GF-D8 (cell line): ENCODE measurements around the gene COL25A1.
"Not testable (repeated sequence)": the region's sequence is repeated elsewhere in the genome, so short reads cannot be mapped to it uniquely, and the experiment has no call there.

ENCODE experiments used
- DNase-seq: peaks from one replicate; lab custom pipeline; 2025; lab: John Stamatoyannopoulos, UW

The COL25A1 gene

DNA sequence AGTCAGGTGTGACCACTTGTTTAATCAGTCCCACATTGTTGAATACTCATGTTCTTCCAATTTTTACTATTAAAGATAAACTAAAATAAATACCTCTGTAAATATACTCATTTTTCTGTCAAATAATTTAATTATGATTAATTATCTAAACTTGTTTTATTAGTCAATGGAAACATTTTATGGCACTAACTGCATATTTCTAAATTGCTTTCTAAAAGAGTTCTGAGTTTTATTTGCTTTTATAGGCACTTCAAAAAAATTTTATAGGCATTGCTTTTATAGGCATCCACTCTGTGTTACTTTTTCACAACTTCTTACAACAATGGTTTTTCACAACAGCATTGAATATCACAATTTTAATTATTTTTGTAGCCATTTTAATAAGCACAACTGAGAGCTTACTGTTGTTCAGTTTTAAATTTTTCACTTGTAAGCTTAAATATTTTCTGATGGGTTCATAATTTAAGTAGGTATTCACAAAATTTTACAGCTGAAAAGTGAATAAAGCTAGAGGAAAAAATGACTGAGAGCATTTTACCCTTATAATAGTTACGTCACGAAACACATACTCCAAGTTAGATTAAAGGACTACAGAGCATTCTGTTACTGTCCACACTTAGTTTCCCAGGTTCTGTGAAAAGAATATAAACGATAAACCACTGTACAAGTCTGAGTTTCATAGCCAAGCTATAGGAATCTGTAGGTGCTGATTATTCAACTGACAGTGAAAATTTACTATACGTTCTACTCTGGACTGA is 398.8 kb downstream of the COL25A1 start:
- DNase-seq, result no peak

DNA sequence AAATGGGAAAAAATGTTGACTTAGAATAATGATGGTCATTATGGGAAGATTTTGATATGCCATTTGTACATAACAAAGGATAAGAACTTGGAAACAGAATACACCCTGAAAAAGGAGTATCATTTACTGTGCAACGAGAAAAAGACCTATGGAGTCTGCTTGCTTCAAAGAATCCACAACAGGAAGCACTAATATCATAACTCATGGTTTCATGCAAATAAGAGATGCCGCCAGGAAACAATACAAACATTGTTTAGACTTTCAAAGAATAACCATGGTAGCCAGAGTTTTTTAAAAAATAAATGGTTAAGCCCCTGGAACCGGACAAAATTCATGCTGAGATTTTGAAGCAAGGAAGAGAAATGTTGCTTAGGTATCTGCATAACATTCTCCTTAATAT is 399.7 kb downstream of the COL25A1 start:
- no peak for DNase-seq

DNA sequence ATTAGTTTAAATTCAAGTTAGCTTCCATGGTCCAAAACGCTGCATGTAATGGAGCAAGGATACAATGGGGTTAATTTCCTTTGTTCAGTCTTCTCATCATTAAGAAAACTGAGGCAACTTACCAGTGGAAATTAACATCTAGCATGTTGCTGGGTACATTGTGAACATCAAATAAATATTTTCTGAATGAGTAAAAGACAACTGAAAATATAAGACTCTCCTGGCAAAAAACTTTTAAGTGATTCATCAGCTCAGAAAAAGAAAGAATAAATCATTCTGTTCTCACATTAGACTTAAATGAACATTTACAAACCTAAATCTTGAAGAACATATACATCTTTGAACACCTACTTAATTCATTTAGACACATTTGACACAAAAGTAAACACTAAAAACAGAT is 401.2 kb downstream of the COL25A1 start:
- no peak for DNase-seq

DNA sequence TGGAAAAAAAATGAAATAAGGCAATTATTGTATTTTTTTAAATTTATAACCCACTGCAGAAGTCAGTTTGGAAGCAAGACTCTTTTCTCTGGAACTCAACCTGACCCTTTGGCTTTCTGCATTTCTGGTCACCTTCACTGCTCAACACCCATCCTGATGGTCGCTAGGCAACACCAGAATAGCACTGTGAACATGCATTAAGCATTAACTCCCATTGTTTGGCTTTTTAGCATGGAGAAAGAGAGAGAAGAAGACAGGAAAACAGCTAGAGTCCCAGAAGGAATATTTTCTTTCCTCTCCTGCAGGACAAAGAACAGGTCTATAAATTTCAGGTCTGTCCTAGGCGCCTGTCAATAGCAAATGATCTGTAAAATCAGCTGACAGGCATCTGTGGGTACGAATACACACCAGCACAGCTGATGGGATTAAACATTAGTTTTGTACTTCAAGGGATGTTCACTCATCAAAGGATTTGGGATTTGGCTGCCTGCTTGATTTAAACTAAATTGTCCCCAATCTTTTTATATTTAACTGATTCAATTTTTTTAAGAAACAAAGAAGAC is 402.4 kb downstream of the COL25A1 start:
- DNase-seq, result no peak

DNA sequence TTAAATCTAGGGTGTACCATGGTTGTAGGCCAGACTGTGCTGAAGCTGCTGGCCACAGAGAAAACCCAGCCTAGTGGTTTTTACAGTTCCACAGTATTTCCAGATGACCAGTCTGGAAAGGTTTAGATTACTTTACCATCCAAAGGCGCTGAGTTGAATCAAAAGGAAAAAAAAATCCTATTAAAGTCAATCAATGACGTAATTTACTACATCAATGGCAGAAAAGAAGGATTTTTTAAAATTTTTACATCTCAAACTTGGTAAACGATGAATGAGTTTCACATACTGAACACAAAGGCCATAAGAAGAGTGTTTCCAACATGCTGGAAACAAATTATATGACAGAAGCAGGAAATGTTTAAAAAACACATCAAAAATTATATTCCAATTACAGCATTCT is 409.0 kb downstream of the COL25A1 start:
- no peak for DNase-seq

DNA sequence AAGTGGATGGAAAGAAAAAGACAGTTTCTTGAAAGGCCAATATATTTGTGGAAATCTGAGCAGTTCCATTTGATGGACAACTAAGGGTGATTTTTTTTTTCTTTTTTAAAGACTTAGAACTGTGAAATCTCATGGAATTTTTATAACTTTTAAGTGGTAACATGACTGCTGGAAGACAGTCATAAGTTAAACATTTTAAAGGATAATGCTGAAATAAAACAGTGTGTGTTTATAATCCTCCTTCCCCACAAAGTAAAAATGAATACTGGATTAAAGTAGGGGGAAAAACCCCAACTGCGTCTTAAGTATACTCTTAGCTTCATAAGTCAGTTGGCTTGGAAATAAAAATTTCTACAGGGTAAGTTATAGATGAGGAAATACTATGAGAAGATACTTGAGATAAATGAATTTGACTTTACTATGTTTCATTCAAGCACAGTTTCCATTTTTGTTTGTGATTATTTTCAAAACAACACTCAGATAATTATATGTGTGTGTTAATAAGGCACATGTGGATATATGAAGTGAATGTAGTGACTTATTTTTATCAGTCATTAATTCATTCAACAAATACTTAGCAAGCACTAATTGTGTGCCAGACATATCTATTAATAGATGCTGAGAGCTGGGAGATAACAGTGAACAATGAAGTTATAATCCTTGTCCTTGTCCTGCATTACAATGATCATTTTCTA is 410.4 kb downstream of the COL25A1 start:
- DNase-seq, result no peak

DNA sequence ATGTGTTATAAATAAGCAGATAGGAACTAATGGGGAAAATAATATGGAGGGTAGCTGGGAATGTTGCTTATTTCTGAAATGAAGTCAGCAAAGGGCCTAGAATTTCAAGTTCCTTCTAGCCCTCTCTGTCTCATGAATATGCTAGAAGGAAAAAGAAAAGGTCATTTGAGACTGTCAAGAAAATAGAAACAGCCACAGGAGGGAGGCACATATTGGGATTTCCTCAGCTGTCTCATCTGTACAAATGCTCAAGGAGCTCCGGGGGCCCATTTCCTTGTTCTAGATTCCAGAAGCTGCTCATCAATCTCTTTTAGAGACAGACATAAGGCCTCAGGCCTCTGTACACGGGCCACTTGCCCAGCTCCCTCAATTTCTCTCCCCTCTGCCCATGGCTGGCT is 412.0 kb downstream of the COL25A1 start:
- no peak for DNase-seq

DNA sequence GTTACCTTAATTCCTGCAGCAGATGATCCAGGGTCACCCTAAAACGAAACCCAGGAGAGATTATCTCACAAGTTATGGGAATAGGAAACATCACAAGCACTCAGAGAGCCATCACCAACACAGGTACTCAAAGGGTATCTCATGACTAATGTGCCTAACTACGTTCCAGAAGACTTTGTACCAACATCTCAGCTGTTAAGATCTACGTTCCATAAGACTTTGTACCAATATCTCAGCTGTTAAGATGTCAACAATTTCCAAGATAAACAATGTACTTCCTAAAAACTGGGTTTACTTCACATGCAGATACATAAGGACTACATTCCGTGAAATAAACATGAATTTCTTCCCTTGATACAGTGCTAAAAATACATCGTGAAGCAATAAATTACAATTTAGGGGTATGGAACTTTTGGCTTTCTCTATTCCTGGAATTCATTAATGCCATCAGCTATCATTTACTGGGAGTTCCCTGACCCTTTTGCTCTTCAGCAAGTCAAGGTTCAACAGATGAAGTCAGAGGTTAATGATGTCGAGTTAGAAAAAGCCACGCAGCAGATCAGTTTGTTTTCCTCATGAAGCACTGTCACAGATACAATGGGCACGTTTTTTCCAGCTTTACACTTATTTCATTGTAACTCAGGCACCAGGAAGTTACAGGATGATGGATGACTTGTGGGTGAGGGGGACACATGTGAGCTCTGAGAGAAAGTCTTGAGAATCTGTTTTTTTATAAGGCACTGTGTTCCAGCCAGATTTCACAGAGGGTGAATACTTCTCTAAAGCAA is 412.6 kb downstream of the COL25A1 start:
- DNase-seq, result no peak

DNA sequence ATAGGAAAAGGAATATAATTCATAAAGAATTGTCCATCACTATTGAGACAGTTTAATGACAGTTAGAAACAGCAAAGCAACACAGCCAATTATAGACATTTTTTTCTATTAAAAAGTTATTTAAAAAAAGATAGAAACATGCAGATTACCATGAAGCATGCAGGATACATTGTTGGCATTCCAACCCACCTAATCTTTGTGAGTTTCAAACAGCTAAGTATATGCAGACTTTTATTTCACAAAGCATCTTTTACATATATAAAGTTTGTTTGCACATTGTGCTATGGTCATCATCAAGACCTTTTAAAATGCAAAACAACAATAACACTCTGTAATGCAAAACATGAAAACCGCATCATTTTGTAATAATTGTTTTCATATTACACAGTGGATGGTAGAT is 413.7 kb downstream of the COL25A1 start:
- no peak for DNase-seq

DNA sequence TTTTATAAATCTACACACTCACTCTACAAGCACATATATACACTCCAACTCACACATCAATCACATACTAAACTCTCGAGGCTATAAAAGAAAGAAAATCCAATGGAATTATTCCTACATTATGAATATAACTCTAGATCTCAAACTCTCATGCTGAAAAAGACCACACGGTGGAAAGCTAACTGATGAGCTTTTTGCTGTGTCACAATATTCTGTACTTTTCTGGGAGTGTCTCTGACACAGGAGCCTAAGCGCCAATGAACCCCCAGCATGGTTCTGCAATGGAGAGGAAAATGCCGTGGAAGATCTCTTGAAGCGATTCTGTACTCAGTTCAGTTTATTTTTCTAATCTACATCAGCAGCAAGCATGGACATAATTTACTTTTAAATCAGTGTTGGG is 415.4 kb downstream of the COL25A1 start:
- DNase-seq, result no peak

DNA sequence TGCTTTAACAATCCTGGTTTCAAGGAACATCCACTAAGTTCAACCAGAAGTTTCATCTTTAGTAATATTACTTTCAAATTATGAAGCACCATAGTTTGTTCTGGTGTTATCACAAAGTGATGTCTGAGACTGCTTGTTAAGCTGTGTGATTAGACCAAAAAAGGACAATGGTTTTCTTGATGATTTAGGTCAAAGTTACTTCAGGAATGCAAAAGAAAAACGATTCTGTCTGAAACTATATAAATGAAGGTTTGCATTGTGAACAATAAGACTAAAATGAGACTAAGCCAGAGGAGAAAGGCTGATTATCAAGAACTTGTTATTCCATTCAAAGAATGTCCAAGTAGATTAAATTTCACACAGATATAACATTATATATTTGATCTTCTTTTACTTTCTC is 417.2 kb downstream of the COL25A1 start:
- no peak for DNase-seq

DNA sequence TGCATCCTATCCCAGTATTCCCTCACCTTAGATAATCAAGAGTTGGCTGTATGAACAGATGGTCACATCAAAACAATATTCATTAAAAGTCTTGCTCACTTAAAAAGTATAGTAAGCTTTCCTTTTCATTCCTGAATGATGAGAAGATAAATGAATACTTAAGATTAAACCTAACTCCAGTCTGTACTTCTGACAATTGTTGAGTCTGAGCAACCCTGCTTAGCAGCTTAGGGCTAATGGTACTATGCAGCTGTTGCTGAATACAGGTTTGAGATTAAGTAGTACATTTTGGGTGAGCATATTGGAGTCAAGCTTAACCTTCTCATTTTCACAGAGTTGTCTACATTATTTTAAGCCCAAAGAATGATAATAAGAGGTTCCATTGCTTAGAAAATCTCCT is 417.9 kb downstream of the COL25A1 start:
- DNase-seq, result no peak

DNA sequence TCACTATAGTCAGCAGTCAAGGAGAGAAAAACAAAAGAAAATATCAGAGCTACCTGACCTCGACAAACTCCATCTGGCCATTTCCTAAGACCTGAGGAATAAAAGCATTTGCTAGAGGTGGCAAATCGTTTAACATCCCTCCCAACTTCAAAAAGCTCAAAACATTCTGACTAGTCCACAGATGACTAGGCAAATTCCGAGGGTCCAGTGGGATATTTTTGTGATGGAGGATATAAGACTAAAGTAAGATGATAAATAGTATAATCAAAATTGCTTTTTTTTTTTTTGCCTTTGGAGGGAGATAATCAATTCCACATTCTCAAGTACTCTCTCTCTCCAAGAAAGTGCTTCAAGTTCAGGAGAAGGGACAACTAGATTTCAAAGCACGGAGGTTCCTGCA is 420.5 kb downstream of the COL25A1 start:
- no peak for DNase-seq

DNA sequence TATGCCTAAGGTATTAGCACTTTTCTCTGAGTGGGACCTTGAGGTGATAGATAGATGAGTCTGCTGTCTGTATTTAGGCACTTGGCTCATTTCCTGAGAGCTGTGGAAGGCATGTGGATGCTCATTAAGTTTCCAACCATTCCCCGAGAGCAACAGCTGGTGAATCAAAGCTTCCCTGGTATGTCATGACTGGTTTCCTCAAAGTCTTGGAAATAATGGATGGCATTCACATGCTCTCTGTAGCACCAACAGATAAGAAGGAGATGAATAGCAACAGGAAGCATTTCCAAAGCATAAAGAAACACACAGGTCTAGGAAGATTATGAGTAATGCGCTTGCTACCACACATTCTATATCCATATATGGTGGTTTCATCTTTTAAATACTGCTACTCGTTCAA is 421.3 kb downstream of the COL25A1 start:
- no peak for DNase-seq

DNA sequence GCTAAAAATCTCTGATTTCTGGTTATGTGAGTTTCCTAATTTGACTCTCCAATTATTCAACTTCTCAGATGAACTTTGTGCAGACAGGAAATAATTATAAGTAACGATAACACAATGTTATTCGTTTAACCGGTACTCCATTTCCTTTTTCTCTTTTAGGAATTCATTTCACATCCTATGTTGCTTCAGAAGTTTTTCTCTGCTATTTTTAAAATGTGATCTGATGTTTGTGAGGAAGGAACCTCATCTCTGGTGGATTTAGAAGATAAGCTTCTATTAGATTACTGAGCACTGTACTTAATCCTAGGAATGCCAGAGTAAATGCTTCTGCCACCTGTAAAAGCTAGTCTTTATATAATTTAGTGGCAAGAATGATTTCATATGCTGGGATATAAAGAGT is 423.7 kb downstream of the COL25A1 start:
- no peak for DNase-seq

DNA sequence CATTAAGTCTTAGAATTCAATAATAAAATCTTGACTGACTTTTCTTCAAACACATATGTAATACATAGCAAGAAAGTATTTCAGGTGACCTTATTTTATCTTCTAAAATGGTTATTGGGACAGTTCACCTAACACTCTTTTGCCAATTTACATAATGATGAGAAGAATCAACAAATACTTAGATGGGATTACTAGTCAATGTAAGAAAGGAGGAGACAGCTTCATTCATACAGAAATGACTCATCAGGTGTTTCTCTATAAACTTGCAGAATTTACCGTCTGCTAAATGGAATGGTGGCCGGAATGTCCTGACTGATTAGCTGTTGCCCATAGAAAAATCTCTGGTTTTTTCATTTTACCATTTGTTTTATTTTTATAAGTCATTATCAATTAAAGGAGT is 424.6 kb downstream of the COL25A1 start:
- DNase-seq, result no peak

DNA sequence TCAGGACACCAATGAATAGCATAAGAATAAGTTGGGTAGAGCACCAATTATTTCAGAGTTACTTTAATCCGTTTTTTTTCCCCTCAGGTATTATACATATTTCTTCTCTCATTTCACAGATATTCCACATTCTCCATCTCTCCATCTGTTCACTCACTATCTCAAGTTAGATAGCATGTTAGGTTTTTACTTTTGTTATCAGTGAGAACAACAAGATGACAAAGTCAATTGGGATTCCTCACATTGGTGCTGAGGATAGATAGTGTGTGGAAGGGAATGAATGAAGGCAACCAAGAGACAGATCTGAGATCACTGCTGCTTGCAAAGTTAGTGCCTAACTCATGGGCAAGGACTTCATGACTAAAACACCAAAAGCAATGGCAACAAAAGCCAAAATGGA is 427.7 kb downstream of the COL25A1 start:
- DNase-seq, result no peak

DNA sequence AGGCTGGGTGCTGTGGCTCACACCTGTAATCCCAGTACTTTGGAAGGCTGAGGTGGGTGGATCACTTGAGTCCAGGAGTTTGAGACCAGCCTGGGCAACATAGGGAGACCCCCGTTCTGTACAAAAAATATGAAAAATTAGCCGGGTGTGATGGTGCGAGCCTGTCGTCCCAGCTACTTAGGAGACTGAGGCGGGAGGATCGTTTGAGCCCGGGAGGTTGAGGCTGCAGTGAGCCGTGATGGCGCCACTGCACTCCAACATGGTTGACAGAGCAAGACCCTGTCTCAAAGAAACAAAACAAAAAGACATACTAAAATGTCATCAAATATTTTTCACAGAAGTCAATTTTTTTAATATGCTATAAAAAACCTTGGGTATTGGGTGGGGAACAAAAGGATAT is 432.5 kb downstream of the COL25A1 start:
- DNase-seq, result not testable (repeated sequence)

DNA sequence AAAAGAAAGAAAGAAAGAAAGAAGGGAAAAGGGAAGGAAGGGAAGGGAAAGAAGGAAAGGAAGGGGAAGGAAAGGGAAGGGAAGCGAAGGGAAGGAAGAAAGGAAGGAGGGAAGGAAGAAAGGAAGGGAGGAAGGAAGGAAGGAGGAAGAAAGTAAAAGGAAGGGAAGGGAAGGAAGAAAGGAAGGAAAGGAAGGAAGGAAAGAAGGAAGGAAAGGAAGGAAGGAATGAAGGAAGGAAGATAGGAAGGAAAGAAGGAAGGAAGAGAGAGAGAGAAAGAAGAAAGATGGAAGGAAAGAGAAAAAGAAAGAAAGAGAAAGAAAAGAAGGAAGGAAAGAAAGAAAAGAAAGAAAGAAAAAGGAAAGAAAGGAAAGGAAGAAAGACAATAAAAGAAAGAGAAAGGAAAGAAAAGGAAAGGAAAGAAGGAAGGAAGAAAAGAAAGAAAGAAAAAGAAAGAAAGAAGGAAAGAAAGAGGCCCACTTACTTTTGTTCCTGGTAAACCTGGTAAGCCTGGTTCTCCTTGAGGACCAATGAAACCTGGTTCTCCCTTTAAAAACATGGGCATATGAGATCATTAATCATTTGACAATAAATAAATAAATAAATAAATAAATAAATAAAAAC is 433.7 kb downstream of the COL25A1 start:
- no peak for DNase-seq

DNA sequence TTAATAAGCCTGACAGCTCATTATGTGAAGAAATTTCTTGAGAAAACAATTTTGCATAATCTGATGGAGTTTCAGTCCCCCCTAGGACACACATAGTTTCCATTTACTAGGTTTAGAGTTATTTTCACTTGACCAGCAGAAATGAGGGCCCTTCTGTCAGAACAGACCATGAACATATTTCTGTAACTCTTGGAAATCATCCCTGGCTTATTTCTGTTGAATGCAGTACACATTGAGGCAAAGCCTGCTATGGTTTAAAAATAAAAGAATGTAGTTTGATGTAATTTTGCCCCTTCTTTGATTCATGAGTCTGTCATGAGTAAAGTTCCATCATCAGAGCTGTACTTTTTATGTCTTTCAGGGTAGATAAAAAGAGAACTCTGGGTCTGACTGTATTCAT is 435.0 kb downstream of the COL25A1 start:
- DNase-seq, result no peak

DNA sequence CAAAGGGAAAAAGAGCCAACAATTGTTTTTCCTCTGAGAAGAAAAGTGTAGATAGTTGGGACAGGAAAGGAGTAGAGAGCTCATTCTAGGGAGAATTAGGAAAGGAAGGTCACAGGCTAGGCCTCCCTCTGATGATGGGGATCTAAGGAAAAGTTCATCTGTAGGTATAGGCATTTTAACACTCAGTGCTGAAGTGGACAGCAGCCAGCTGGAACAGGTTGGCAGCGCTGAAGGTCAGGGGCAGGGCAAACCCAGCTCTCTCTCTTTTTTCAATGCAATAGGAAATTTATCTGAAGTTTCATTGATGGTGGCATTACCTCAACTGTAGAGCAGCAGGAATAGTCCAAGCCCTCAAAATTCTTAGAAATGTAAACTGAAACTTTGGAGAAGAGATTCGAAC is 441.1 kb downstream of the COL25A1 start:
- no peak for DNase-seq

DNA sequence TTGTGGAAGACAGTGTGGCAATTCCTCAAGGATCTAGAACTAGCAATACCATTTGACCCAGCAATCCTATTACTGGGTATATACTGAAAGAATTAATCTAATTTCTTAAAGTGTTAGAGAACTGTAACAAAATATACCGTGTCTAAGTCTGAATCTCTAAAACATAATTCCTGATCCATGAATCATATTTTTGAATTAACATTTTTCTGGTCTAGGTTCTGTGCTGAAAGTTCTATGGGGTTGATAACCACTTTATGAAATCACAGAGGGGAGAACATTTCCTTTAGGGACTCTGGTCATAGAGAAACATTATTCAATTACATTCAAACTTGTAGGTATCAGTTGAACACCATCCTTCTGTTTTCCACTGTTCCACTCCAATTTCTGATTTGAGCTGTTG is 447.7 kb downstream of the COL25A1 start:
- DNase-seq, result no peak
